IMR-90 (cell line): ENCODE measurements around the gene VSNL1. TPM values are rescaled to one million over a fixed set of nuclear protein-coding genes. Genes with fewer than 3 reads are reported as not detected.

Source experiments
- ATAC-seq: fragments of 200-7000 bp; cut with Tn5 transposase; 2 replicates; pipeline ENCODE4 v1.9.1; 2020; ENCODE audit warnings: low read depth, mild to moderate bottlenecking, moderate library complexity
- BruUV-seq: library from RNA; stranded (reverse); fragments of 400-500 nt; replicated peaks from 2 replicates; lab custom pipeline; 2021; lab: Mats Ljungman, UMichigan
- CTCF ChIA-PET: fragments of 300-600 bp; formaldehyde crosslinking; extraction: SDS; loops from one replicate; lab custom pipeline; 2021; ENCODE audit warnings: antibody characterized with exemption; lab: Yijun Ruan, JAX
- POLR2A ChIA-PET: fragments of 300-600 bp; sonication (Branson Sonifier 250); formaldehyde crosslinking; loops from one replicate; lab custom pipeline; 2022; ENCODE audit warnings: antibody characterized with exemption; ENCODE audit not compliant: unreplicated experiment; lab: Charles Lee
- DNase-seq: peaks from one replicate; pipeline ENCODE4 v3.0.0; 2013
- H2AFZ ChIP-seq: replicated peaks from 2 replicates; pipeline ENCODE3; 2013; ENCODE audit warnings: low read length, mild to moderate bottlenecking; ENCODE audit not compliant: poor library complexity
- H2AK5ac ChIP-seq: 2 replicates; pipeline ENCODE4 v1.6.1; 2013; ENCODE audit warnings: low read depth, low read length, inconsistent platforms
- H2AK9ac ChIP-seq: replicated peaks from 2 replicates; pipeline ENCODE3; 2013; ENCODE audit warnings: mild to moderate bottlenecking, low read depth, low read length, moderate library complexity; ENCODE audit not compliant: poor library complexity
- H2BK120ac ChIP-seq: 2 replicates; pipeline ENCODE4 v1.6.1; 2013; ENCODE audit warnings: low read depth, low read length, inconsistent platforms
- H2BK15ac ChIP-seq: 3 replicates; pipeline ENCODE4 v1.6.1; 2013; ENCODE audit warnings: low read depth, low read length, inconsistent platforms
- H2BK20ac ChIP-seq: 2 replicates; pipeline ENCODE4 v1.6.1; 2013; ENCODE audit warnings: low read depth, mild to moderate bottlenecking, inconsistent platforms, low read length, moderate library complexity
- H2BK5ac ChIP-seq: 2 replicates; pipeline ENCODE4 v1.6.1; 2013; ENCODE audit warnings: mild to moderate bottlenecking, low read depth, low read length, inconsistent platforms; ENCODE audit not compliant: poor library complexity, severe bottlenecking
- H3K14ac ChIP-seq: replicated peaks from 2 replicates; pipeline ENCODE4 v1.6.1; 2013; ENCODE audit warnings: low read depth, low read length, inconsistent platforms
- H3K18ac ChIP-seq: 2 replicates; pipeline ENCODE4 v1.6.1; 2013; ENCODE audit warnings: low read depth, low read length, control low read depth
- H3K23ac ChIP-seq: 2 replicates; pipeline ENCODE4 v1.6.1; 2013; ENCODE audit warnings: low read depth, low read length, inconsistent platforms
- H3K27ac ChIP-seq: 2 replicates; pipeline ENCODE4 v1.5.1; 2013; ENCODE audit warnings: mild to moderate bottlenecking, control low read depth, low read length; ENCODE audit not compliant: insufficient read depth
- H3K27me3 ChIP-seq: 2 replicates; pipeline ENCODE4 v1.6.1; 2013; ENCODE audit warnings: low read length; ENCODE audit not compliant: control insufficient read depth, insufficient read depth
- H3K36me3 ChIP-seq: 2 replicates; pipeline ENCODE4 v1.6.1; 2013; ENCODE audit warnings: low read length, mixed read lengths; ENCODE audit not compliant: control insufficient read depth, insufficient read depth
- H3K4ac ChIP-seq: 2 replicates; pipeline ENCODE4 v1.6.1; 2013; ENCODE audit warnings: low read depth, low read length, inconsistent platforms
- H3K4me1 ChIP-seq: 2 replicates; pipeline ENCODE4 v1.6.1; 2013; ENCODE audit warnings: low read length, mixed read lengths; ENCODE audit not compliant: control insufficient read depth, insufficient read depth
- H3K4me2 ChIP-seq: 2 replicates; pipeline ENCODE4 v1.6.1; 2013; ENCODE audit warnings: low read depth, mild to moderate bottlenecking, control low read depth, low read length, moderate library complexity
- H3K4me3 ChIP-seq: 2 replicates; pipeline ENCODE4 v1.5.1; 2013; ENCODE audit warnings: low read depth, mild to moderate bottlenecking, control low read depth, low read length, moderate library complexity; ENCODE audit not compliant: insufficient read depth
- H3K56ac ChIP-seq: 2 replicates; pipeline ENCODE4 v1.6.1; 2013; ENCODE audit warnings: low read length, inconsistent platforms; ENCODE audit not compliant: insufficient read depth; ENCODE audit errors: extremely low read depth
- H3K79me1 ChIP-seq, 2 experiments: 2 replicates each; pipeline ENCODE4 v1.6.1; 2013; ENCODE audit warnings: low read length in 2 of 2, inconsistent platforms in 1 of 2, low read depth in 1 of 2
- H3K9ac ChIP-seq: 2 replicates; pipeline ENCODE4 v1.6.1; 2013; ENCODE audit warnings: low read depth, low read length, control low read depth
- H3K9me1 ChIP-seq: 2 replicates; pipeline ENCODE4 v1.6.1; 2013; ENCODE audit warnings: low read length, inconsistent platforms; ENCODE audit not compliant: insufficient read depth
- H3K9me3 ChIP-seq: 2 replicates; pipeline ENCODE4 v1.6.1; 2013; ENCODE audit warnings: low read length; ENCODE audit not compliant: control insufficient read depth, insufficient read depth
- H4K20me1 ChIP-seq: 2 replicates; pipeline ENCODE4 v1.6.1; 2013; ENCODE audit warnings: low read length, inconsistent platforms; ENCODE audit not compliant: insufficient read depth
- H4K5ac ChIP-seq: 2 replicates; pipeline ENCODE4 v1.6.1; 2013; ENCODE audit warnings: mild to moderate bottlenecking, low read depth, low read length, control low read depth
- H4K8ac ChIP-seq, 2 experiments: 2 replicates each; pipeline ENCODE4 v1.6.1; 2013; ENCODE audit warnings: low read depth in 2 of 2, low read length in 2 of 2, control low read depth in 1 of 2, inconsistent platforms in 1 of 2
- H4K91ac ChIP-seq: 2 replicates; pipeline ENCODE4 v1.6.1; 2013; ENCODE audit warnings: low read depth, low read length, inconsistent platforms; ENCODE audit not compliant: insufficient read depth
- CEBPB ChIP-seq: IDR thresholded peaks from 2 replicates; pipeline ENCODE4 v1.6.1; 2012; ENCODE audit warnings: low read depth, low read length, improper control_type of control experiment
- FOS ChIP-seq: fragments of 150-350 bp; IDR thresholded peaks from 2 replicates; pipeline ENCODE4 v1.6.1; 2016; ENCODE audit warnings: low read depth, low read length
- NFE2L2 ChIP-seq: fragments of 150-350 bp; IDR thresholded peaks from 2 replicates; pipeline ENCODE4 v1.6.1; 2016; ENCODE audit warnings: low read depth, mild to moderate bottlenecking, low read length
- POLR2A ChIP-seq: IDR thresholded peaks from 2 replicates; pipeline ENCODE4 v1.6.1; 2012; ENCODE audit warnings: mild to moderate bottlenecking, low read depth, low read length
- RFX5 ChIP-seq: IDR thresholded peaks from 2 replicates; pipeline ENCODE4 v1.8.0; 2012; ENCODE audit warnings: low read depth, mild to moderate bottlenecking, low read length, moderate library complexity
- SMC3 ChIP-seq: fragments of 150-350 bp; IDR thresholded peaks from 2 replicates; pipeline ENCODE4 v1.6.1; 2016; ENCODE audit warnings: low read depth, mild to moderate bottlenecking, antibody characterized with exemption, low read length, moderate library complexity
- WGBS, 2 experiments: methylation state at CpG; one replicate each; pipeline versions ENCODE4 v1.1.5 to v1.1.7; 2013; ENCODE audit warnings: missing lambda C conversion rate in 2 of 2; ENCODE audit not compliant: insufficient read length in 1 of 2; ENCODE audit errors: extremely low coverage in 2 of 2; 5-methylcytosine and 5-hydroxymethylcytosine counted together
- dilution Hi-C: fragments of 300-500 bp; cut with HindIII; formaldehyde crosslinking; loops from one replicate; pipeline ENCODE4 v1.14.3; 2018; ENCODE audit warnings: low sequenced_read_pairs; ENCODE audit not compliant: unreplicated experiment
- in situ Hi-C: fragments of 300-500 bp; cut with MboI; formaldehyde crosslinking; loops from 3 replicates; pipeline ENCODE4 v1.14.3; 2019; ENCODE audit warnings: low sequenced_read_pairs, inconsistent platforms, mixed read lengths
- intact Hi-C: fragments of 100-400 bp; cut with micrococcal nuclease; formaldehyde crosslinking; loops from 2 replicates; pipeline ENCODE4 v1.10.0; 2022
- polyA plus RNA-seq, 3 experiments: library from polyadenylated mRNA; depleted of rRNA; stranded (reverse); fragments of >200 nt; gene quantifications; 2 replicates each; pipeline ENCODE4 v1.2.3, GENCODE V29; 2012; ENCODE audit warnings: low replicate concordance in 1 of 3
- total RNA-seq: library from RNA; depleted of rRNA; stranded (reverse); fragments of >200 nt; gene quantifications from 2 replicates; pipeline ENCODE4 v1.2.3, GENCODE V29; 2012

VSNL1 gene
- total and polyA plus RNA-seq, 2 of the 4 experiments (the other 2 are of a cell fraction) = 0.32 to 0.36 TPM

DNA sequence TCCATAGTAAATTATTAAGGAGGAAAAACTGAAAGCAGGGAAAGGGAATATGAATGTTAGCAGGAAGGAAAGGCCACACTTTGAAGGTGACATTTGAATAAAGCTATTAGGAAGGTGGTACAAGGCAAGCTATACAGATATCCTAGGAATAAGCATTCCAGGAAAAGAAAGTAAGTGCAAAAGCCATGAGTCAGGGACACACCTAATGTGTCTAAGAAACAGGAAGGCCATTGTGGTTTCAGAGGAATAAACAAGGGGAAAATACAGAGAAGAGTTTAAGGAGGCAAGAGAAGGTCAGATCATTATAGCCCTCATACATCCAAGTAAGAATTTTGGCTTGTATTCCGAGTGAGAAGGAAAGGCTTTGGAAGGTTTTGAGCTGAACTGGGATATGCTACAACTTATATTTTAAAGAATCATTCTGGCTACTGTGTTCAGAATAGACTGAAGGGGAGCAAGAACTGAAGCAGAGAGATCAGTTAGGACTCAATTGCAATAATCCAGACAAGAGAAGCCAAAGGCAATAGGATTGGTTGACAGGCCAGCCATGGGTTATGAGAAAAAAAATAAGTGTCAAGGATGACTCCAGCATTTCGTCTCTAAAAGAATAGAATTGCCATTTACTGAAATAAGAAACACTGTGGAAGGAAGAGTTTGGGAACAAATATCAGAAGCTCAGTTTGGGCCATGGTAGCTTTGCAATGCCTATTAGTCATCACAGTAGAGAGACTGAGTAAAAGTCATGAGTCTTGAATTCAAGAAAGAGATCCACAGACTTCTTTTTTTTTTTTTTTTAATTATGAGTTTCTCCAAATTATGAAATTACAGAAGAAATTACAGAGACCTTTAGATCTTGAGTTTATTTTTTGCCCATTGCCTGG is 33.5 kb upstream of the VSNL1 start:
- dilution Hi-C loops = no loop called here
- intact Hi-C loops = no loop called here

More for the DNA sequence above, 33.5 kb upstream of the VSNL1 start:
- no peak overlapping the region for H3K18ac ChIP-seq
- no peak overlapping the region for H3K27ac ChIP-seq
- H3K14ac ChIP-seq = no peak overlapping the region
- H3K9me1 ChIP-seq = no peaks in the 10 kb centered on the region
- H3K4me3 ChIP-seq = no peak overlapping the region
- H3K9ac ChIP-seq = no peak overlapping the region
- no peaks in the 10 kb centered on the region for H3K9me3 ChIP-seq
- no peak overlapping the region for H2AK9ac ChIP-seq
- in situ Hi-C loops = no loop called here
- ChIA-PET CTCF (no interaction called here), POLR2A (no interaction called here)
- no CpG with 5 or more reads among the region's 2 CpGs for WGBS, 2 experiments
- no peak overlapping the region for H2BK15ac ChIP-seq
- H4K8ac ChIP-seq = no peak overlapping the region
- H3K56ac ChIP-seq = no peak overlapping the region
- H2AK5ac ChIP-seq = no peak overlapping the region
- H2BK20ac ChIP-seq = no peak overlapping the region
- H2BK120ac ChIP-seq = no peak overlapping the region
- no peak overlapping the region for H3K4me2 ChIP-seq
- no peak overlapping the region for H3K23ac ChIP-seq
- H2BK5ac ChIP-seq = no peak overlapping the region
- H3K36me3 ChIP-seq = no peaks in the 10 kb centered on the region
- H3K4ac ChIP-seq = no peak overlapping the region
- no TSS peak for BruUV-seq
- no peaks in the 10 kb centered on the region for H3K27me3 ChIP-seq
- H4K91ac ChIP-seq = no peak overlapping the region
- DNase-seq = no peak
- H3K79me1 ChIP-seq = no peaks in the 10 kb centered on the region
- no peak overlapping the region for H4K5ac ChIP-seq
- H4K20me1 ChIP-seq = no peaks in the 10 kb centered on the region
- no peak overlapping the region for H2AFZ ChIP-seq
- no peaks in the 10 kb centered on the region for H3K4me1 ChIP-seq
- TF ChIP-seq RFX5 (no peak), FOS (no peak), SMC3 (no peak), CEBPB (no peak), NFE2L2 (no peak), POLR2A (no peak)
- ATAC-seq = no peak
